Mucosa of gallbladder (tissue), 1 donor: ENCODE results near the gene KIF18B. TPM values are rescaled to one million over a fixed set of nuclear protein-coding genes. Genes with fewer than 3 reads are reported as not detected.
A peak's percentile ranks its signal among the peaks of the same experiment; 100 is the strongest.

Experiments used
- DNase-seq: peaks from one replicate; pipeline ENCODE4 v3.0.0-alpha.2; 2020; ENCODE audit warnings: low spot score
- total RNA-seq: library from RNA; stranded (reverse); gene quantifications from one replicate; pipeline ENCODE4 v1.2.1, GENCODE V29; 2021
- donor health status: DM: no; HTN: no; CAD: no.

Gene KIF18B
- total RNA-seq, 1 donor from 2014 or later = 1.4 TPM

GRCh38 chr17:44919411-44919810 is 28.2 kb downstream of the KIF18B start:
- no peak for DNase-seq

- no peak for DNase-seq
Observed at GRCh38 chr17:44918006-44918405, 29.6 kb downstream of the KIF18B start.

GRCh38 chr17:44917456-44917855 is 30.1 kb downstream of the KIF18B start:
- DNase-seq = no peak

- DNase-seq = no peak
Observed at GRCh38 chr17:44916781-44917241, 30.8 kb downstream of the KIF18B start.

- DNase-seq = no peak
Observed at GRCh38 chr17:44915862-44916780, 31.5 kb downstream of the KIF18B start.

GRCh38 chr17:44915321-44915726 is 32.2 kb downstream of the KIF18B start, which contains the start of gene GFAP:
Gene GFAP (minus strand): TSS chr17:44915500. CDS start chr17:44915486, 14 bp downstream.
- DNase-seq = no peak

- DNase-seq = no peak
Observed at GRCh38 chr17:44914698-44915271, 32.8 kb downstream of the KIF18B start.

- no peak for DNase-seq
Observed at GRCh38 chr17:44914148-44914547, 33.4 kb downstream of the KIF18B start.

GRCh38 chr17:44913676-44914075 is 33.9 kb downstream of the KIF18B start:
- no peak for DNase-seq

GRCh38 chr17:44912763-44913544 is 34.6 kb downstream of the KIF18B start:
- DNase-seq = no peak

- peak; percentile 62 for DNase-seq
Observed at GRCh38 chr17:44911133-44912001, 36.2 kb downstream of the KIF18B start.

GRCh38 chr17:44910231-44911106 is 37.1 kb downstream of the KIF18B start:
- DNase-seq = no peak

- no peak for DNase-seq
Observed at GRCh38 chr17:44909681-44910144, 37.9 kb downstream of the KIF18B start.

GRCh38 chr17:44908761-44909326 is 38.7 kb downstream of the KIF18B start:
- DNase-seq = no peak

GRCh38 chr17:44907729-44908470 is 39.7 kb downstream of the KIF18B start:
- no peak for DNase-seq

GRCh38 chr17:44906763-44907728 is 40.5 kb downstream of the KIF18B start:
- DNase-seq = no peak

- DNase-seq = no peak
Observed at GRCh38 chr17:44906010-44906646, 41.4 kb downstream of the KIF18B start.
